Urothelium cell line (cell line): ENCODE results near the gene MRPL53.
"Not testable (repeated sequence)": the region's sequence is repeated elsewhere in the genome, so short reads cannot be mapped to it uniquely, and the experiment has no call there.

Experiments used
- DNase-seq: peaks from one replicate; pipeline ENCODE4 v3.0.0; 2011; ENCODE audit warnings: low spot score, mixed read lengths
- FAIRE-seq: peaks from 2 replicates; lab custom pipeline; 2011; peaks lifted over from hg19 to GRCh38; lab: Jason Lieb, UNC

Gene MRPL53

DNA sequence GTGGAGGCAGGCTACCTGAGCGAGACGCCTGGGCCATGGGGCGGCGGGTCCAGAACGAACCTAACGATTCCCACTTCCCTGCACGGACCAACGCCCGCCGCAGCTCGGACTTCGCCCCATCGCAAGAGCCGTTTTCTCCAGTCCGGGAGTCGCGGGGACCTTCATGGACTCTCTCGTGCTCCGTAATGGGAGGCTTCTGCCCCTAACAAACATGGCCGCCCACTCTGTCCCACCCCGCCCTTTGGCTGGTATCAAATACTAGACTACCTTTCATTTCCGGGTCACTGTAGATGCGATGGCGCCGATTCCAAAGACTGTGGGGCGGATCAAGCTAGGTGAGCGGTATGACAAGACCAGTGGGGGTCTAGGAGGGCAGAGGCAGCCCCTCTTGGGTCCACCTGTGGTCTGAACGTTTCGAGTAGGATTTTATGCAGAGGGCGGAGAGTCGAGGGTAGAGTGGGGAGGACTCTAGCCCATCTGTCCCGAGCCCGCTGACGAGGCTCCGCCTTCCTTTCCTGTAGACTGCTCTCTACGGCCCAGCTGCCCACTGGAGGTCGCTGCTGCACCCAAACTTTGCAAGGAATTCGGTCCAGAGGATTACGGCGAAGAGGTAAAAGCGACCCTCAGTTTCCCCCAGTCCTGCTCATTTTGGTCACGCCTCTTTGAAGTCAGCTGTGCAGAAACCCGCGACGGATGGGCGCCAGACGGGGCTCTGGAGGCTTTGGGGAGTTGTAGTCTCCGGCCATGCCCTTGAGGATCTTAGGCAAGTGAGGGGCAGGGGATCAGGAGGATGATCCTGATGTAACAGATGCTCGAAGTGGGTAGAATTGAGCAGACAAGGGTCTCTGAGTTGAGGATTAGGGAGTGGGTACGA is 10.6 kb upstream of the MRPL53 start, which contains the start of the genes CCDC142 and TTC31:
Gene CCDC142 (minus strand): TSS at position 198 of the 874 bp plus-strand sequence. CDS start 161 bp downstream, at position 37.
Gene TTC31 (plus strand): TSS at position 281 of the 874 bp plus-strand sequence. CDS start 15 bp downstream, at position 296.
- FAIRE-seq, result peak; percentile 91
- peak; percentile 95 for DNase-seq

DNA sequence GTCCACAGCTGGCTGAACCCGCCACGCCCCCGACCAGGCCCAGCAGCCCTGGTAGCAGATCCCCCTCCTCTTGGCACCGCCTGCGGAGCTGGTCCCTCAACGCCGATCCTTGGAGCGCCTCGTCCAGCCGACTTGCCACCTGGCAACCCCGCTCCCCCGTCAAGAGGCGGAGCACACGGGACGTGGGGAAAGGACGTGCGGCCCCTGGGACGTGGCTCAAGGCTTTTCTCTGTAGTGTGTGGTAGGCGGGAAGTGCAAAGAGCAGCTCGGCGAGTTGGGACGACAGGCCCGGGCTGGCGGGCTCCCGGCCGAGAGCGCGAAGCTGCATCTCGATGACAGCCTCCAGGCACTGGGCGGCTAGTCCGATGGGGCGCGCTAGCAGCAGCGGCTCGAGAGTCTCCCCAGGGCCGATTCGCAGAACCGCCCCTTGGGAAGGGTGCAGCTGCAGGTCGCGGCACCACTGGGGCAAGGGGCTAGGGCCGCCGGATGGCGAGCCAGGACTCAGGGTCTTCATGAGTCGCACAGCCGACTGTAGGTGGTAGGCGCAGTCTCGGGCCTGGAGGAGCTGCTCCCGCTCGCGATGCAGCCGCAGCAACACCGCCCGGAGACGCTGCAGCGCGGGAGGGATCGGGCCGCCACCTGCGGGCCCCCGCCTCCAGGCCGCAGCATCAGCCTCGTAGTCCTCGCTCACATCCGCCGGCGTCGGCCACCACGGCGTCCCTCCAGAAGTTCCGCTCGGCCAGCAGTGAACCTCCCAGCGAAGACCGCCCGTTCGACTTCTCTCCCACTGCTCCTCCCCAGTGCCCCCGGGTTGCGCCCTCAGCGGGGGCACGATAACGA is 9.7 kb upstream of the MRPL53 start:
- peak; percentile 63 for DNase-seq
- no peak for FAIRE-seq

DNA sequence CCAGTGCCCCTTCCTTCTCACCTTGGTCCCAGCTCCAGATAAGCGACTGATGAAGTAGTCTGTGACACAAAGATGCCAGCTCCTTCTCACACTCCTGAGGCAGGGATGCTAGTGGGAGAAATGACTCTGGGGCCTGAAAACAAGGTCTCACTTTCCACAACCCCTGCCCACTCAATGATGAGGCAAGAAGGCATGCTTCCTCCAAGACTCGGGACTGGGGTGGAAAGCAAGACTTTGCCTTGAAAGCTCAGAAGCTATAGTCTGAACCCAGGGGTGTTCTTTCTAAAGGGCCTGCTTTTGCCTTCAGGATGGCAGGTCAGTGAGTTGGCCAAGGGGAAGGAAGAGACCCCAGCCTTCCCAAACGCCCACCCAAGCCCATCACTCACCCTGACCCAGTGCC is 9.0 kb upstream of the MRPL53 start:
- DNase-seq, result no peak
- FAIRE-seq, result no peak

DNA sequence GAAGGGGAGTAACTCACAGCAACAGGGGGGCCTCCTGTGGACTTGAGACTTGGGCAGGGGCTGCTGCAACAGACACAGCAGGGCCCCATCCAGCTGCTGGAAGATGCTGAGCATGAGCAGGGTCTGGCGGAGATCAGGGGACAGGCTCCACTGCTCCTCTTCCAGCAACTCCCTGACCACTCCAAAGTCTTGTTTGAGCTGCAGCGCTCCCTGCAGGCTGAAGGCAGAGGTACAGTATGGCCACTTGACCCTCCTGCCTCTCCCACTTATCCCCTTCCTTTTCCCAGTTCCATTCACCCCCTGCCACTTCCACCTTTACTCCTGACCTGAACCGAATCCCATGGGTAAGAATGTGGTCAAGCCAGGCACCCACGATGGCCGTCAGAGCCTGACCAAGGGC is 2.4 kb upstream of the MRPL53 start:
- DNase-seq (no peak), FAIRE-seq (no peak)

DNA sequence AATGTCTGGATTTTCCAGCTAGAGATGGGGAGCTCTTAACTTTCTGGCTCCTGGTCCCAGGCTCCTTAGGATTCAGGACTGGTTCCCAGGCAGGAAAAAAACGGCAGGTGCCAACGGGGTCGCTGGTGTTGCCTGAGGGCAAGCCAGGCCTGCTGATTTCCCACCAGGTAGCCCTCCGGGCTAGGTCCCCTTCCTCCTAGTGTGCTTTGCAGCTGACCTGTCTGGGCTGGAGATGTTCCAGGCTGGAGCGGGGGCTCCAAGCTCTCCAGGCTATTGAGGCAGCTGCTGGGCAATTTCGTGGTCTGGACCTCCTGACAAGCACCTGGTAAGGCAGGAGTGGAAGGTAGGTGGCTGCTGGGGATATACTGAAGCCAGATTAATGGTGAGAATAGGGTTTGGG is 2.0 kb upstream of the MRPL53 start:
- no peak for DNase-seq
- no peak for FAIRE-seq

DNA sequence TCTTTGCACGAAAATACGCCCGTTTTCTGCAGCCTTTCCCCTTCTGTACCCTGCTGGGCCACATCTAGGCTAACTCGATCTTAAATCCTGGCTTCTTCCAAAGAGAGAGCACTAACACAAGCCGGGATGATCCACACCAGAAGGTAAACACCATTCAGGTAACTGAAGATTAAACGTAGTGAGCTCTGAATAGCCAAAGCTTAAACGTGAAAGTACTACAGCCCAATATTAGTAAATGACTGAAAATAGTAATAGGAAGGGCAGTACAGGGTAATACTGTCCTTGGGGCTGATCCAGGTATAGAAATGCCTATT is 422 bp upstream of the MRPL53 start:
- FAIRE-seq (no peak), DNase-seq (no peak)

DNA sequence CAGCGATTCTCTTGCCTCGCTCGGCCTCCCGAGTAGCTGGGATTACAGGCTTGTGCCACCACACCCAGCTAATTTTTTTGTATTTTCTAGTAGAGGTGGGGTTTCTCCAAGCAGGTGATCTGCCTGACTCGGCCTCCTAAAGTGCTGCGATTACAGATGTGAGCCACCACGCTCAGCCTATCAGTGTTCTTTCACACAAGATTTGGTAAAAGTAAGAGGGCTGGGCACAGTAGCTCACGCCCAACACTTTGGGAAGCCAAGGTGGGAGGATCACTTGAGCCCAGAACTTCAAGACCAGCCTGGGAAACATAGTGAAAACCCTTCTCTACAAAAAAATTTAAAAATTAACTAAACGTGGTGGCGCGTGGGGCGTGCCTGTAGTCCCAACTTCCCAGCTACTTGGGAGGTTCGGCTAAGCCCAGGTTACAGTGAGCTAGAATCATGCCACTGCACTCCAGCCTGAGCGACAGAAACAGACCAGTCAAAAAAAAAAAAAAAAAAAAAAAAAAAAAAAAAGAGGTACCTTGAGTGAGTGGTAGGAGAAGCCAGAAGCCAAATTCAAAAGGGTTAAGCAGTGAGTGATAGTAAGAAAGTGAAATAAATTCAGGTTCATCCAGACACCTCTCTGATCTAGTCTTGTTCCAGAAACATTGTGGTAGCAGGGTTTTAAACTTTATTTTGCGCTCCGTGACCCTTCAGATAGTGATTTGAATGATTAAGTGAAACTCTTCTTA is 981 bp downstream of the MRPL53 start:
- DNase-seq (no peak), FAIRE-seq (no peak)

DNA sequence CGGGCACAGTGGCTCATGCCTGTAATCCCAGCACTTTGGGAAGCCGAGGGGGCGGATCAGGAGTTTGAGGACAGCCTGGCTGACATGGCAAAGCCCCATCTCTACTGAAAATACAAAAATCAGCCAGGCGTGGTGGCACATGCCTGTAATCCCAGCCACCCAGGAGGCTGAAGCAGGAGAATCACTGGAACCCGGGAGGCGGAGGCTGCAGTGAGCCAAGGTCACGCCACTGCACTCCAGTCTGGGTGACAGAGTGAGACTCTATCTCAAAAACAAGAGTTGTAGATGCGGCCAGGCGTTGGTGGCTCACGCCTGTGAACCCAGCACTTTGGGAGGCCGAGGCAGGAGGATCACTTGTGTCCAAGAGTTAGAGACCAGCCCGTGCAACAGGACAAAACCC is 1.7 kb downstream of the MRPL53 start:
- not testable (repeated sequence) for DNase-seq, FAIRE-seq

DNA sequence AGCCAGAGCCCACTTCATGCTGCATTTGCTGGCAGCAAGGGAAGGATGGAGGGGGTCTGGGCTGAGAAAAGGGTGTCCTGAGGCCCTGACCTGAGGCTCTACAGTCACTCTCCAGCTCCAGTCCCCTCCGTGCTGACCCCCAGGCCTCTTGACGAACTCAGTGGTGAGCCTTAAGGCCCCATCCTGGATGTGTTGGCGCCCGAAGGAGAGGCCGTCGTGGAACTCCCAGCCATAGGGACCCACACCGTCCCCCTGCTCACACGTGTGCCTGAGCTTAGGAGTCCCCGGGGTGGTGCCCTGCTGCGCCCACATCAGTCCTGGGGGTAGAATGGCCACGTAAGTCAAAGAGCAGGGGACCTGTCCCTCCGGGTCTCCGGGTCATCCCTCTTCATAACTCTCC is 8.1 kb downstream of the MRPL53 start:
- no peak for DNase-seq
- FAIRE-seq, result no peak

DNA sequence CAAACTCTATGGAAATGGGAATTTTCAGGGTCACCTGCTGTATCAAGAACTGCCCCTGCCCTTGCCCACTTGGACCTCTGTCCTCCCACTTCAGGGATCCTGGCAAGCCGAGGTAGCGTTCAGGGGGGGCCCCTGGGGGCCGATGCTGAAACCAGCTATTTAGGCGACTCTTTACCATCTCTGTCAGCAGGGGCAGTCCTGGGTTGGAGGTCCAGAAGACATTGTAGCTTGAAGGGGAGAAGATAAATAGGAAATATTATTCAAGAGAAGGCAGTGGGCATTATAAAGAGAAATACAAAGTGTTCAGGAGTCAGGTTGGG is 9.7 kb downstream of the MRPL53 start:
- no peak for DNase-seq
- FAIRE-seq, result no peak

DNA sequence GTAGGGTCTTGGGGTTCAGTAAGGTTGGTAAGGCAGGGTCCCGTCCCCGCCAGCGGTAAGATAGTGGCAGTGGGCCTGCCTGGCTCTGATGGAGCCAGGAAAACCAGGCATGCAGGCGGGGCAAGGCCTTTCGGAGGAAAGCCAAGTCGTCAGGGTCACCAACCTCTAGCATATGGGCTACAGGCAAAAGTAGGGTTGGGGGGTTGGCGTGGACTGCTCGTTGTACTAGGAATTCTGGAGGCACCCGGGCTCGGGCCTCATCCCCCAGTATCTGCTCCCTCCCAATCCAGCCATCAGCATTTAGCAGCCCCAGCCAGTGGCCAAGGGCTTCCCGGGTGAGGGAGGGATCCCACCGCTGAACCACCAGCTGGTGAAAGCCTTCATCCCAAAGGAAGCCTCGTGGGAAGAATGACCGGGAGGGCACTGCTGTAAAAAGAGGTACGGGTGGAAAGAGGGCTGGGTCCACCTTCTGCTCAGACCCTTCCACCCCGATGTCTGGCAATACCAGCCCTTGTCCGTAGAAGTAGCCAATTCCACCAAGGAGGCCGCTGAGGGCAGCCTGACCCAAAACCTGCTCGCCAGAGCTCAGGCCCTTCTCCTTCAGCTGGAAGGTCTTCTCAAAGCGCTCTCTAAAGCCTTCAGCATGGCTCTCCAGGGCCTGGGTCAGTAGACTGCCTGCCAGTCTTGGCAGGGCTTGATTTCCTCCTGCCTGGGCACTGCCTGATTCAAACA is 10.3 kb downstream of the MRPL53 start:
- DNase-seq (no peak), FAIRE-seq (no peak)

DNA sequence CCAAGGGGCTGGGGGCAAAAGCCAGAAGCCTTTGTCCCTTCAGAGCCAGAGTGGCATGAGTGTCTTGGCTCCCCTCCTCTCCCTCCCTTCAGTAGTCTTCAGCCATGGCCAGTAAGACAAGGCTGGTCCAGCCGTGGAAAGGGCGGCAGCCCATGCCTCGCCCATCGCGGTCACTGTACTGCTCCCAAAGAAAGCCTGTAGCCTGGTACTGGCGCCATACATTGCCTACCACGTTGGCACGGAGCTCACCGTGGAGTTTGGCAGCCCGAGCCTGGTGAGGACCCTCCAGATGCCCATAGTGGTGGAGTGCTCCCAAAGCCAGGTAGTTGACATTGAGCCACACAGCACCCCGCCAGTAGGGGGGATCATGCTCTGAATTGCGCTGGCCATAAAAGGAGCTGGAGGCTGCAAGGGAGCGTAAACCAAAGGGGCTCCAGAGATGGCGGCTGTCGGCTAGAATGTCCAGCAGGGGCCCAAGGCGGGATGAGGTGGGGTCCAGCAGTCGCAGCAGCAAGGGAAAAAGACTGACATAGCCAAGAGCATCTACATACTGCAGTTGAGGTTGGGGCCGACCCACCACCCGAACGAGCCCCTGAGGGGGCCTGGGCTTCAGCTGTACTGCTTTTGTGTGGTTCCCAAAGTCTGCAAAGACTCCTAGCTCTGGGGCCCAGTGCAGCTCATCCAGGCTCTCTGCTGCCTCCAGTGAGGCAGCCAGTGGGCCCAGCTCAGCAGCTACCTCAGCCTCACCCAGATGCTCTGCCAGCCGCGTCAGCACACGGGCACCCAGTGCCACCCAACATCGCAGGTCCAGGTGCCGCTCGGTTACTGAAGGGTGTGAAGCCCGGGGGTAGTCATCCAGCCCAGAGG is 11.1 kb downstream of the MRPL53 start:
- FAIRE-seq (no peak), DNase-seq (no peak)

DNA sequence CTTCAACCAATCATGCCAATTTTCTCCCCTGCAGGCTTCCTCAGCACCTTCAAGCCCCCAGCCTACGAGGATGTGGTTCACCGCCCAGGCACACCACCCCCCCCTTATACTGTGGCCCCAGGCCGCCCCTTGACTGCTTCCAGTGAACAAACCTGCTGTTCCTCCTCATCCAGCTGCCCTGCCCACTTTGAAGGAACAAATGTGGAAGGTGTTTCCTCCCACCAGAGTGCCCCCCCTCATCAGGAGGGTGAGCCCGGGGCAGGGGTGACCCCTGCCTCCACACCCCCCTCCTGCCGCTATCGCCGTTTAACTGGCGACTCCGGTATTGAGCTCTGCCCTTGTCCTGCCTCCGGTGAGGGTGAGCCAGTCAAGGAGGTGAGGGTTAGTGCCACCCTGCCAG is 12.3 kb downstream of the MRPL53 start:
- DNase-seq, FAIRE-seq: not testable (repeated sequence)

DNA sequence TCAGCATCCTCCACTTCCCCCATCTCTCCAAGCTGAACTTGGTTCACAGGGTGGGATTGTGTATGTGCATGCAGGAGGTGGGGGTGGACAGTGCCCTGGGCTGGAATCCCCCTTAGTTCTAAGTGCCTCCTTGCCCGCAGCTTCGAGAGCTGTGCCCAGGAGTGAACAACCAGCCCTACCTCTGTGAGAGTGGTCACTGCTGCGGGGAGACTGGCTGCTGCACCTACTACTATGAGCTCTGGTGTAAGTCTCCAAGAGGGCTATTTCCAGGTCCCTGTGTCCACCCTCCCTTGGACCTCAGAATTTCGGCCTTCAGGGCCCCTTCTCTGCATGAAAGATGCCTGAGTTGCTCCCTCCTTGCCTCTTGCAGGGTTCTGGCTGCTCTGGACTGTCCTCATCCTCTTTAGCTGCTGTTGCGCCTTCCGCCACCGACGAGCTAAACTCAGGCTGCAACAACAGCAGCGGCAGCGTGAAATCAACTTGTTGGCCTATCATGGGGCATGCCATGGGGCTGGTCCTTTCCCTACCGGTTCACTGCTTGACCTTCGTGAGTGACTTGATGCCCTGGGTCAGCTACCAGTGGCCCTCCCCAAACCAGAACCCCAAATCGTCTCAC is 12.9 kb downstream of the MRPL53 start:
- not testable (repeated sequence) for DNase-seq, FAIRE-seq

DNA sequence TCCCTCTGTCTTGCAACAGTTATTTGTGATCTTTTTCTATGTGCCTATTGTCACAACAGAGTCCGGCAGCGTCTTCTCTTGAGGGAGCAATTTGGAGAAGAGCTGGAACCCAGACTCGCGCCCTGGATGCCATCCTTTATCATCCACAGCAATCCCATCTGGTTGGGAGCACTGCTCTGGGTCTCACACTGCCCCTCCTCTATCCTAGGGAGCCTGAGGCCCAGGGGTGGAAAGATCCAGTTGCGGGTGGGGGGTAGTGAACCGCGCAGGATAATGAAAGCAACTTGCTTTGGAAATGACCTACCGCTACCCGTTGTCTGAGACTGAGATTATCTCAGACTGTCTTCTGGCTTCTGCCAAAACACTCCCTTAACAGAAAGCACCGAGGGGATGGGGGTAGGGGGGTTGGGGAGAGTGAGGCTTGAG is 13.5 kb downstream of the MRPL53 start:
- DNase-seq, result no peak
- FAIRE-seq, result no peak

DNA sequence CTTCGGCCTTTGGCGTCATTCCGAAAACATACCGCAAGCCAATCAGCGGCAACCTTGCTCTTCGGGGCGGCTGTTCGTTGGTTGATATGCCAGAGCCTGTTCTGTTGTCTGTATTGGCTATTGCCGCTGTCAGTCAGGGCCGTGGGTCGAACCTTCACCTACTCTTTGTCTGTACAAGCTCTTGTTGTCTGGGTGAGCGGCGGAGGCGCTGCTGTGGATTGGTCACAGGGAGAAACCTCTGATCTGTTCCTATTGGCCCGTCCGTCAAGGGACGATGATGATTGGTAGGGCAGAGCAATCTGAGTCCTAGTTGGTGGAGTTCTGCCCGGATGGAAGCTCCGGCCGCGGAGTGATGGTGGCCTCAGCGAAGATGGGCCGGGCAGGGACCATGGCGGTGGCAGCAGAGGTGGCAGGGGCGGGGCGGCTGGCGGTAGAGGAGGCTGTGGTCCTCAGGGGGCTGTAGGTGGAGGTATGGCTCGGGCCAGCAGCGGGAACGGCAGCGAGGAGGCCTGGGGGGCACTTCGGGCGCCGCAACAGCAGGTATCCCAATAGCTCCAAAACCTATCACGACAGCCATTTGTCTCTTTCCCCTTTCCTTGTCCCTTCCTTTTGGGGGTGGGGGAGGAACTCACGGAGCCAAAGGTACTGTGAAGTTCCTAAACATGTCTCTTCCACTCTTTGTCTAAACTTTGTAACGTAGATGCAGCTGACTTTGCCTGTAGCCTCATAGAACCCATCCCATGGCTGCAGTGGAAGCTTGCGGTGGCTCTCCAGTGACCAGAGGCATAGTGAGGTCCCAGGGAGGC is 14.1 kb downstream of the MRPL53 start, which contains the start of gene WBP1:
Gene WBP1 (plus strand): TSS at position 307 of the 806 bp plus-strand sequence. CDS start 165 bp downstream, at position 472.
- peak; percentile 99 for DNase-seq
- peak; percentile 72 for FAIRE-seq

DNA sequence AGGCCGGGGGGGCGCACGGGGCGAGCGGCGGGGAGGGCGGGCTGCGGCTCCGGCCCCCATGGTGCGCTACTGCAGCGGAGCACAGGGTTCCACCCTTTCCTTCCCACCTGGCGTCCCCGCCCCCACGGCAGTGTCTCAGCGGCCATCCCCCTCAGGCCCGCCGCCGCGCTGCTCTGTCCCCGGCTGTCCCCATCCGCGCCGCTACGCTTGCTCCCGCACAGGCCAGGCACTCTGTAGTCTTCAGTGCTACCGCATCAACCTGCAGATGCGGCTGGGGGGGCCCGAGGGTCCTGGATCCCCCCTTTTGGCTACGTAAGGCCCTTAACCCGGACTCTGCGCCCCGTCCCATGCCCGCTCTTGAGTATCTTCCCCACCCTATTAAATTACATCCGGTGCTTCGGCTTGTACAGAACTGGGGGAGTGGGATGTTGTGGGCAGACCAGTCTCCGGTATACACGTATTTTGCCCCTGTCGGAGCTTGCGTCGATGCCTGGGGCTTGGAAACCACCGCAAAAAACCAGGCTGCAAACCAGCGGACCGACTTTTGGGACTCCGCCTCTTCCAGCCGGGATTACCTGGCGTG is 14.8 kb downstream of the MRPL53 start:
- DNase-seq (peak; percentile 73), FAIRE-seq (peak; percentile 55)

DNA sequence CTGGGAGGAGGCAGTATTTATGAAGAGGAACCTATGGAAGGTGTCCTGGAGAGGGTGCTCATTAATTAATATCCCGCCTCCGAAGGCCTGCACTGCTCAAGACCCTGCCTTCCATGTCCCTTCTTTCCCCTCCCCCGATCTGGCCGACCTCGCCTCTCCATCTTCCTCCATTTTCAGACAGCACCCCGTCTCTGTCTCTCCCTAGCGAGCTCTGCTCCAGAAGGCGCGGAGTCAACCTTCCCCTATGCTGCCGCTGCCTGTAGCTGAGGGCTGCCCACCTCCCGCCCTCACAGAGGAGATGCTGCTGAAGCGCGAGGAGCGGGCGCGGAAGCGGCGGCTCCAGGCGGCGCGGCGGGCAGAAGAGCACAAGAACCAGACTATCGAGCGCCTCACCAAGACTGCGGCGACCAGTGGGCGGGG is 15.3 kb downstream of the MRPL53 start:
- DNase-seq (no peak), FAIRE-seq (no peak)
